ENCODE measurements around the gene SUGP2.

DNA sequence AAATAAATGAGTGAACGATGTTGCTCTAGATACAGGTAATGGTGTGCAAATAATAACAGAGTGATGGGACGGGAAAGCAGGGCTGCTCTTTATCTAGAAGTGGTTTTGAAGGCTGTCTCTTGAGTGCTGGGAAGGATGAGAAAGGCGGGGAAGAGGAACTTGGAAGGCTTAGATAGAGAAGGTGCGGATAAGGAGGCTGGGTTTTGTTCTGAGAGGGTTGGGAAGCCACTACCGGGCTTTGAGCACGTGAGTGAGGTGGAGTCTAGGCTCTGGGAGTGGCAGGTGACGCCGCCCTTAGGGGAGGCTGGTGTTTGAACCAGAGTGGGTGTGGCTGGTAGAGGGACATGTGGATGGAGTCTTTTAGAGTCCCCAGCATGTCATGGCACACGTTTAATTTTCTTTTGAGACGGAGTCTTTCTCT lies 897 bp upstream of the SUGP2 start:
- no peak for TF ChIP-seq POLR2AphosphoS5 (IDR thresholded peaks at IDR 0.05; ENCODE audit: low read depth, low read length)
- no peak for TF ChIP-seq SPI1 (IDR thresholded peaks at IDR 0.05; ENCODE audit: low read depth, low read length)

Measured in GM12891 (cell line).